Activated naive CD4-positive, alpha-beta T cell treated with anti-CD3 and anti-CD28 coated beads for 36 hours (primary cell): Measurements from ENCODE around the gene PACSIN3. TPM values are rescaled to one million over a fixed set of nuclear protein-coding genes. Genes with fewer than 3 reads are reported as not detected.

ENCODE experiments used
- CTCF ChIA-PET: fragments of 350-600 bp; sonication (Branson Sonifier 250); formaldehyde crosslinking; loops from one replicate; lab custom pipeline; 2021; ENCODE audit warnings: antibody characterized with exemption; lab: Charles Lee
- DNase-seq: peaks from one replicate; pipeline ENCODE4 v3.0.0-alpha.2; 2020
- H3K27ac Mint-ChIP-seq: one replicate; pipeline ENCODE4 v1.8.0; 2021; ENCODE audit warnings: mild to moderate bottlenecking, mixed read lengths
- H3K27me3 Mint-ChIP-seq: one replicate; pipeline ENCODE4 v1.8.0; 2021; ENCODE audit warnings: low read depth, mixed read lengths
- H3K36me3 Mint-ChIP-seq: one replicate; pipeline ENCODE4 v1.8.0; 2021; ENCODE audit warnings: low read depth, mixed read lengths
- H3K4me1 Mint-ChIP-seq: one replicate; pipeline ENCODE4 v1.8.0; 2021; ENCODE audit warnings: low read depth, mixed read lengths
- H3K4me3 Mint-ChIP-seq: one replicate; pipeline ENCODE4 v1.8.0; 2021; ENCODE audit warnings: mild to moderate bottlenecking, moderate library complexity, mixed read lengths
- H3K9me3 Mint-ChIP-seq: one replicate; pipeline ENCODE4 v1.8.0; 2021; ENCODE audit warnings: mixed read lengths
- intact Hi-C: fragments of 100-400 bp; cut with micrococcal nuclease; formaldehyde crosslinking; loops from one replicate; pipeline ENCODE4 v1.15.1; 2023
- microRNA-seq: library from miRNA; unstranded; fragments of <30 nt; microRNA quantifications from one replicate; pipeline ENCODE4 v1.2.0, GENCODE V29; 2022; ENCODE audit warnings: borderline microRNAs expressed, borderline replicate concordance
- total RNA-seq, 2 experiments: library from RNA; stranded (reverse); gene quantifications; one replicate each; pipeline ENCODE4 v1.2.3, GENCODE V29; 2021

Gene PACSIN3
- total RNA-seq, 2 experiments from 2014 or later = 6.5 to 7.2 TPM

GRCh38 chr11:47130543-47130942, 55.7 kb downstream of the PACSIN3 start:
- Mint-ChIP-seq H3K4me3 (no peak overlapping the region), H3K27ac (no peak overlapping the region), H3K27me3 (no peaks in the 10 kb centered on the region), H3K36me3 (no peaks in the 10 kb centered on the region), H3K9me3 (no peaks in the 10 kb centered on the region), H3K4me1 (no peaks in the 10 kb centered on the region)
- intact Hi-C loops = no loop called here
- DNase-seq = no peak
- CTCF ChIA-PET = interaction anchor here (1.2 to 2.1 kb wide), 2 partner anchors 10 to 23 kb away, joined by 6 to 10 read pairs; no protein-coding TSS in a partner anchor

Small RNAs within 50 kb of the gene (microRNA-seq; reads per million reads assigned to microRNA genes)
- gene MIR6745 = not detected

Other genes starting within 250 kb of the PACSIN3 start
- 10 to 100 TPM; 14.0 TPM for gene CSTPP1, start 249.7 kb downstream of the PACSIN3 start, total RNA-seq
- gene ARFGAP2, start 9.6 kb downstream of the PACSIN3 start, total RNA-seq = 10 to 100 TPM; 75.1 to 78.7 TPM
- gene DDB2, start 28.5 kb upstream of the PACSIN3 start, total RNA-seq = 100 to 1,000 TPM; 273 to 282 TPM
- gene ACP2, start 62.4 kb upstream of the PACSIN3 start, total RNA-seq = 1 to 10 TPM; 8.0 to 9.3 TPM
- gene NR1H3, start 71.6 kb upstream of the PACSIN3 start, total RNA-seq = 10 to 100 TPM; 10.4 to 11.3 TPM
- gene MADD, start 83.7 kb upstream of the PACSIN3 start, total RNA-seq = 10 to 100 TPM; 49.9 to 52.2 TPM
- not detected for gene MYBPC3, start 166.3 kb upstream of the PACSIN3 start, total RNA-seq
- not detected for gene SPI1, start 192.1 kb upstream of the PACSIN3 start, total RNA-seq
- 1 to 10 TPM; 9.2 TPM for gene SLC39A13, start 222.2 kb upstream of the PACSIN3 start, total RNA-seq
- gene PSMC3, start 240.0 kb upstream of the PACSIN3 start, total RNA-seq = 100 to 1,000 TPM; 127 to 129 TPM